ENCODE measurements around the gene ZFAND6.

GRCh38 chr15:80162059-80162554 lies 102.6 kb downstream of the ZFAND6 start:
- TF ChIP-seq CTCF (IDR thresholded peaks at IDR 0.05): no peak
- no peak for TF ChIP-seq POLR2A (IDR thresholded peaks at IDR 0.05)

Data from thyroid gland (tissue), 4 donors.